Hepatocyte (in vitro differentiated cells): ENCODE measurements around the gene IL2RG. TPM values are rescaled to one million over a fixed set of nuclear protein-coding genes. Genes with fewer than 3 reads are reported as not detected.

Experiments used
- DNase-seq: peaks from one replicate; pipeline ENCODE4 v3.0.0-alpha.2; 2016; ENCODE audit warnings: low spot score
- H2AFZ ChIP-seq: fragments of 200-600 bp; sonication (generic); 2 replicates; pipeline ENCODE4 v1.6.0; 2016; ENCODE audit warnings: antibody characterized with exemption, mild to moderate bottlenecking
- H3K27ac ChIP-seq: fragments of 200-600 bp; sonication (generic); 2 replicates; pipeline ENCODE4 v1.5.1; 2016; ENCODE audit warnings: mild to moderate bottlenecking
- H3K27me3 ChIP-seq: fragments of 200-600 bp; sonication (generic); 2 replicates; pipeline ENCODE4 v1.6.1; 2016
- H3K36me3 ChIP-seq: fragments of 200-600 bp; sonication (generic); replicated peaks from 2 replicates; pipeline ENCODE4 v1.5.1; 2016; ENCODE audit warnings: low read depth; ENCODE audit not compliant: insufficient read depth
- H3K4me1 ChIP-seq: fragments of 200-600 bp; sonication (generic); 2 replicates; pipeline ENCODE4 v1.5.1; 2016; ENCODE audit warnings: mild to moderate bottlenecking, moderate library complexity; ENCODE audit not compliant: insufficient read depth
- H3K4me2 ChIP-seq: fragments of 200-600 bp; sonication (generic); 2 replicates; pipeline ENCODE4 v1.6.0; 2016
- H3K4me3 ChIP-seq: fragments of 200-600 bp; sonication (generic); 2 replicates; pipeline ENCODE4 v1.5.1; 2016; ENCODE audit warnings: mild to moderate bottlenecking
- H3K79me2 ChIP-seq: fragments of 200-600 bp; sonication (generic); 2 replicates; pipeline ENCODE4 v1.6.0; 2017; ENCODE audit warnings: mild to moderate bottlenecking
- H3K9me2 ChIP-seq: fragments of 200-600 bp; sonication (generic); replicated peaks from 2 replicates; pipeline ENCODE4 v1.6.0; 2017; ENCODE audit warnings: mild to moderate bottlenecking; ENCODE audit not compliant: insufficient read depth
- H3K9me3 ChIP-seq: fragments of 200-600 bp; sonication (generic); 2 replicates; pipeline ENCODE4 v1.5.1; 2016; ENCODE audit warnings: low read depth, mild to moderate bottlenecking
- H4K20me1 ChIP-seq: fragments of 200-600 bp; sonication (generic); 2 replicates; pipeline ENCODE4 v1.6.0; 2016; ENCODE audit warnings: mild to moderate bottlenecking; ENCODE audit not compliant: insufficient read depth, poor library complexity, severe bottlenecking
- CTCF ChIP-seq: fragments of 200-600 bp; sonication (generic); IDR thresholded peaks from 2 replicates; pipeline ENCODE4 v1.5.1; 2016; ENCODE audit warnings: antibody characterized with exemption, mild to moderate bottlenecking; ENCODE audit not compliant: poor library complexity
- EZH2 ChIP-seq: fragments of 200-600 bp; sonication (generic); IDR thresholded peaks from 2 replicates; pipeline ENCODE4 v1.6.1; 2016; ENCODE audit warnings: antibody characterized with exemption, mild to moderate bottlenecking, borderline replicate concordance
- EZH2phosphoT487 ChIP-seq: fragments of 200-600 bp; sonication (generic); IDR thresholded peaks from one replicate; pipeline ENCODE4 v1.6.1; 2018; ENCODE audit warnings: antibody characterized with exemption, mild to moderate bottlenecking, low read depth, moderate library complexity; ENCODE audit not compliant: unreplicated experiment, severe bottlenecking
- WGBS: methylation state at CpG from one replicate; pipeline ENCODE4 v1.1.6; 2016; ENCODE audit warnings: low lambda C conversion rate; ENCODE audit errors: missing lambda C conversion rate; 5-methylcytosine and 5-hydroxymethylcytosine counted together
- polyA plus RNA-seq: library from polyadenylated mRNA; unstranded; fragments of >200 nt; fragmentation: Nextera tagmentation; extraction: Ambion mirVana; gene quantifications from 2 replicates; pipeline ENCODE4 v1.2.1, GENCODE V29; 2016
- total RNA-seq: library from RNA; depleted of rRNA; stranded (reverse); fragments of >200 nt; gene quantifications from 2 replicates; pipeline ENCODE4 v1.2.3, GENCODE V29; 2014

IL2RG gene
- total and polyA plus RNA-seq, 2 experiments from 2014 or later = 7.1 to 13.5 TPM

GRCh38 chrX:71128915-71129765 is 17.8 kb upstream of the IL2RG start:
- WGBS = 51% methylated on average over 18 of the region's 18 CpGs
- Histone ChIP-seq H3K4me2 (no peak overlapping the region), H3K36me3 (no peaks in the 10 kb centered on the region), H3K4me3 (no peak overlapping the region), H3K27ac (no peak overlapping the region), H3K27me3 (no peaks in the 10 kb centered on the region), H3K79me2 (no peaks in the 10 kb centered on the region), H3K9me2 (no peaks in the 10 kb centered on the region), H3K9me3 (no peaks in the 10 kb centered on the region), H2AFZ (no peak overlapping the region), H3K4me1 (no peaks in the 10 kb centered on the region), H4K20me1 (no peaks in the 10 kb centered on the region)
- peak; percentile 71 for DNase-seq
- TF ChIP-seq EZH2 = no peak
- no peak for TF ChIP-seq EZH2phosphoT487
- TF ChIP-seq CTCF = peak; percentile 69

- Histone ChIP-seq H3K4me3 (no peak overlapping the region), H3K4me1 (no peaks in the 10 kb centered on the region), H3K9me3 (no peaks in the 10 kb centered on the region), H3K27ac (no peak overlapping the region), H2AFZ (no peak overlapping the region), H3K9me2 (no peaks in the 10 kb centered on the region), H3K4me2 (no peak overlapping the region), H3K27me3 (no peaks in the 10 kb centered on the region), H3K79me2 (no peaks in the 10 kb centered on the region), H4K20me1 (no peaks in the 10 kb centered on the region), H3K36me3 (no peaks in the 10 kb centered on the region)
- WGBS = 81% methylated on average over 12 of the region's 12 CpGs
- TF ChIP-seq EZH2phosphoT487 (no peak), EZH2 (no peak), CTCF (no peak)
- DNase-seq = no peak
Observed at GRCh38 chrX:71128166-71128833, 16.9 kb upstream of the IL2RG start.

GRCh38 chrX:71118985-71119535 is 7.7 kb upstream of the IL2RG start:
- Histone ChIP-seq H3K9me3 (no peaks in the 10 kb centered on the region), H3K4me3 (peak overlapping the region; percentile 66), H4K20me1 (no peaks in the 10 kb centered on the region), H3K27me3 (no peaks in the 10 kb centered on the region), H2AFZ (peak overlapping the region; percentile 87), H3K4me1 (no peaks in the 10 kb centered on the region), H3K9me2 (no peaks in the 10 kb centered on the region), H3K27ac (peak overlapping the region; percentile 93), H3K36me3 (no peaks in the 10 kb centered on the region), H3K4me2 (peak overlapping the region; percentile 75), H3K79me2 (peaks cover 8% of the 10 kb centered on the region)
- no peak for DNase-seq
- no peak for TF ChIP-seq EZH2
- TF ChIP-seq CTCF = no peak
- no peak for TF ChIP-seq EZH2phosphoT487
- 40% methylated on average over 17 of the region's 17 CpGs for WGBS
